Mesenchymal stem cell (in vitro differentiated cells and primary cell): ENCODE measurements around the gene IFNGR2.
"Not testable (repeated sequence)": the region's sequence is repeated elsewhere in the genome, so short reads cannot be mapped to it uniquely, and the experiment has no call there.

Experiments
- DNase-seq: peaks from one replicate; pipeline ENCODE4 v3.0.0-alpha.2; 2013
- H2AFZ ChIP-seq: one replicate; pipeline ENCODE4 v1.6.1; 2013; ENCODE audit warnings: low read depth, mild to moderate bottlenecking, control low read depth, inconsistent platforms, low read length, moderate library complexity
- H2AK5ac ChIP-seq: 2 replicates; pipeline ENCODE4 v1.6.1; 2013; ENCODE audit warnings: low read length, moderate library complexity, mild to moderate bottlenecking, inconsistent platforms; ENCODE audit not compliant: severe bottlenecking
- H2BK120ac ChIP-seq: one replicate; pipeline ENCODE4 v1.6.1; 2013; ENCODE audit warnings: low read depth, mild to moderate bottlenecking, inconsistent platforms, low read length, moderate library complexity
- H2BK12ac ChIP-seq, 2 experiments: one replicate each; pipeline ENCODE4 v1.6.1; 2013; ENCODE audit warnings: inconsistent platforms in 2 of 2, low read length in 2 of 2, mild to moderate bottlenecking in 2 of 2, moderate library complexity in 2 of 2, control low read depth in 1 of 2
- H2BK15ac ChIP-seq: one replicate; pipeline ENCODE4 v1.6.1; 2013; ENCODE audit warnings: mild to moderate bottlenecking, low read depth, inconsistent platforms; ENCODE audit not compliant: poor library complexity, severe bottlenecking
- H2BK5ac ChIP-seq: 2 replicates; pipeline ENCODE4 v1.6.1; 2013; ENCODE audit warnings: low read depth, mild to moderate bottlenecking, low read length, control low read depth, inconsistent platforms; ENCODE audit not compliant: poor library complexity, severe bottlenecking
- H3K14ac ChIP-seq, 2 experiments: one replicate each; pipeline ENCODE4 v1.6.1; 2013; ENCODE audit warnings: inconsistent platforms in 2 of 2, low read length in 2 of 2, control low read depth in 1 of 2, mild to moderate bottlenecking in 1 of 2, moderate library complexity in 1 of 2
- H3K18ac ChIP-seq, 2 experiments: one replicate each; pipeline ENCODE4 v1.6.1; 2013; ENCODE audit warnings: inconsistent platforms in 2 of 2, low read length in 2 of 2, control low read depth in 1 of 2, low read depth in 1 of 2, mild to moderate bottlenecking in 1 of 2
- H3K23ac ChIP-seq, 2 experiments: one replicate each; pipeline ENCODE4 v1.6.1; 2013; ENCODE audit warnings: inconsistent platforms in 2 of 2, low read length in 2 of 2, mild to moderate bottlenecking in 2 of 2, moderate library complexity in 2 of 2, control low read depth in 1 of 2
- H3K27ac ChIP-seq: 2 replicates; pipeline ENCODE4 v1.5.1; 2013; ENCODE audit warnings: mild to moderate bottlenecking, moderate library complexity, low read length, control low read depth, inconsistent platforms; ENCODE audit not compliant: poor library complexity, severe bottlenecking
- H3K27me3 ChIP-seq, 2 experiments: 2 replicates each; pipeline versions ENCODE4 v1.6.1 to v1.7.0; 2013; ENCODE audit warnings: low read length in 2 of 2, mild to moderate bottlenecking in 2 of 2, moderate library complexity in 2 of 2, control low read depth in 1 of 2, inconsistent platforms in 1 of 2; ENCODE audit not compliant: control insufficient read depth in 1 of 2, insufficient read depth in 1 of 2
- H3K36me3 ChIP-seq, 2 experiments: 2 replicates each; pipeline versions ENCODE4 v1.6.1 to v1.7.0; 2013; ENCODE audit warnings: low read length in 2 of 2, control low read depth in 1 of 2, inconsistent platforms in 1 of 2, low read depth in 1 of 2, mild to moderate bottlenecking in 1 of 2; ENCODE audit not compliant: insufficient read depth in 2 of 2, control insufficient read depth in 1 of 2
- H3K4ac ChIP-seq, 2 experiments: one replicate each; pipeline ENCODE4 v1.6.1; 2013; ENCODE audit warnings: inconsistent platforms in 2 of 2, low read length in 2 of 2, mild to moderate bottlenecking in 2 of 2, moderate library complexity in 2 of 2, control low read depth in 1 of 2, low read depth in 1 of 2
- H3K4me1 ChIP-seq: 2 replicates; pipeline ENCODE4 v1.6.1; 2013; ENCODE audit warnings: low read depth, low read length, control low read depth; ENCODE audit not compliant: control insufficient read depth, insufficient read depth
- H3K4me2 ChIP-seq: 2 replicates; pipeline ENCODE4 v1.6.1; 2013; ENCODE audit warnings: low read length, mild to moderate bottlenecking, inconsistent platforms; ENCODE audit not compliant: poor library complexity, severe bottlenecking
- H3K4me3 ChIP-seq, 2 experiments: 2 replicates each; pipeline versions ENCODE4 v1.5.1 to v1.7.0; 2013; ENCODE audit warnings: low read length in 2 of 2, mild to moderate bottlenecking in 2 of 2, control low read depth in 1 of 2, low read depth in 1 of 2; ENCODE audit not compliant: insufficient read depth in 1 of 2
- H3K79me1 ChIP-seq: replicated peaks from 2 replicates; pipeline ENCODE4 v1.6.1; 2013; ENCODE audit warnings: mild to moderate bottlenecking, control low read depth, low read length, inconsistent platforms; ENCODE audit not compliant: poor library complexity, severe bottlenecking
- H3K9ac ChIP-seq: 2 replicates; pipeline ENCODE4 v1.7.0; 2013; ENCODE audit warnings: mild to moderate bottlenecking, low read length, moderate library complexity
- H3K9me3 ChIP-seq: 2 replicates; pipeline ENCODE4 v1.7.0; 2013; ENCODE audit warnings: mild to moderate bottlenecking, low read length; ENCODE audit not compliant: control insufficient read depth
- H4K8ac ChIP-seq: one replicate; pipeline ENCODE4 v1.6.1; 2013; ENCODE audit warnings: inconsistent platforms, mild to moderate bottlenecking, low read length, moderate library complexity
- H4K91ac ChIP-seq: one replicate; pipeline ENCODE4 v1.6.1; 2013; ENCODE audit warnings: mild to moderate bottlenecking, low read length, inconsistent platforms
- WGBS: methylation state at CpG from one replicate; pipeline ENCODE4 v1.1.7; 2013; ENCODE audit warnings: mixed read lengths; 5-methylcytosine and 5-hydroxymethylcytosine counted together

IFNGR2 gene

GRCh38 chr21:33375101-33375644, 28.0 kb upstream of the IFNGR2 start:
- no peak overlapping the region for H2AK5ac ChIP-seq
- no peak overlapping the region for H2BK12ac ChIP-seq
- peaks cover 5% of the 10 kb centered on the region for H3K9me3 ChIP-seq
- peaks cover 0 to 11% of the 10 kb centered on the region in 2 experiments for H3K27me3 ChIP-seq
- H2BK5ac ChIP-seq: no peak overlapping the region
- H4K8ac ChIP-seq: no peak overlapping the region
- H3K23ac ChIP-seq: no peak overlapping the region
- no peak overlapping the region for H2BK120ac ChIP-seq
- no peaks in the 10 kb centered on the region for H3K79me1 ChIP-seq
- no peak overlapping the region for H3K14ac ChIP-seq
- no peak for DNase-seq
- WGBS: 74% methylated on average over 4 of the region's 5 CpGs
- peaks cover 2% of the 10 kb centered on the region for H3K4me1 ChIP-seq
- no peak overlapping the region for H3K4me2 ChIP-seq
- peak overlapping the region; percentile 3 for H3K9ac ChIP-seq
- peak overlapping the region in 1 of 2 experiments; percentile 16 for H3K4ac ChIP-seq
- H3K27ac ChIP-seq: no peak overlapping the region
- H3K18ac ChIP-seq: no peak overlapping the region
- no peak overlapping the region for H2BK15ac ChIP-seq
- no peak overlapping the region for H2AFZ ChIP-seq
- H4K91ac ChIP-seq: no peak overlapping the region
- H3K4me3 ChIP-seq: no peak overlapping the region
- H3K36me3 ChIP-seq: no peaks in the 10 kb centered on the region

- H3K14ac ChIP-seq: no peak overlapping the region
- no peak overlapping the region for H3K4ac ChIP-seq
- H3K4me2 ChIP-seq: no peak overlapping the region
- no peak overlapping the region for H3K18ac ChIP-seq
- no peaks in the 10 kb centered on the region for H3K9me3 ChIP-seq
- peak overlapping the region; percentile 13 for H4K8ac ChIP-seq
- DNase-seq: no peak
- H3K27me3 ChIP-seq: peaks cover 0 to 11% of the 10 kb centered on the region in 2 experiments
- no peak overlapping the region for H2AFZ ChIP-seq
- H3K27ac ChIP-seq: no peak overlapping the region
- WGBS: 92% methylated on average over 6 of the region's 6 CpGs
- H3K4me1 ChIP-seq: peaks cover 7% of the 10 kb centered on the region
- H3K36me3 ChIP-seq: no peaks in the 10 kb centered on the region
- no peak overlapping the region for H3K9ac ChIP-seq
- peak overlapping the region in 1 of 2 experiments; percentile 6 for H2BK12ac ChIP-seq
- H2AK5ac ChIP-seq: no peak overlapping the region
- H2BK120ac ChIP-seq: no peak overlapping the region
- no peak overlapping the region for H2BK5ac ChIP-seq
- H2BK15ac ChIP-seq: no peak overlapping the region
- H3K23ac ChIP-seq: no peak overlapping the region
- no peak overlapping the region for H3K4me3 ChIP-seq
- H4K91ac ChIP-seq: no peak overlapping the region
- no peaks in the 10 kb centered on the region for H3K79me1 ChIP-seq
Measured at GRCh38 chr21:33377221-33377920, 25.8 kb upstream of the IFNGR2 start.

- H2BK12ac ChIP-seq: peak overlapping the region in 1 of 2 experiments; percentile 42
- H3K23ac ChIP-seq: no peak overlapping the region
- no peak overlapping the region for H3K14ac ChIP-seq
- no peak overlapping the region for H3K4ac ChIP-seq
- H2BK5ac ChIP-seq: no peak overlapping the region
- H2BK120ac ChIP-seq: no peak overlapping the region
- H3K18ac ChIP-seq: no peak overlapping the region
- no peak overlapping the region for H2AK5ac ChIP-seq
- H3K36me3 ChIP-seq: no peaks in the 10 kb centered on the region
- DNase-seq: no peak
- H3K79me1 ChIP-seq: no peaks in the 10 kb centered on the region
- H2BK15ac ChIP-seq: no peak overlapping the region
- no peak overlapping the region for H4K8ac ChIP-seq
- H3K27ac ChIP-seq: no peak overlapping the region
- H3K4me1 ChIP-seq: peaks cover 14% of the 10 kb centered on the region
- no peaks in the 10 kb centered on the region for H3K9me3 ChIP-seq
- no peak overlapping the region for H3K4me2 ChIP-seq
- peaks cover 0 to 11% of the 10 kb centered on the region in 2 experiments for H3K27me3 ChIP-seq
- no peak overlapping the region for H4K91ac ChIP-seq
- H3K9ac ChIP-seq: no peak overlapping the region
- 91% methylated on average over 9 of the region's 9 CpGs for WGBS
- H3K4me3 ChIP-seq: no peak overlapping the region
- no peak overlapping the region for H2AFZ ChIP-seq
Measured at GRCh38 chr21:33378081-33378480, 25.1 kb upstream of the IFNGR2 start.

- not testable (repeated sequence) for H3K36me3 ChIP-seq, H4K8ac ChIP-seq
- 18% methylated on average over 1 of the region's 1 CpG for WGBS
Measured at GRCh38 chr21:33379934-33380333, 23.3 kb upstream of the IFNGR2 start.

More at GRCh38 chr21:33379934-33380333, 23.3 kb upstream of the IFNGR2 start:
- H3K4ac ChIP-seq, H2BK15ac ChIP-seq, H2AFZ ChIP-seq, H2AK5ac ChIP-seq, H3K23ac ChIP-seq, H2BK120ac ChIP-seq, H3K18ac ChIP-seq, H3K27ac ChIP-seq, H2BK5ac ChIP-seq, H3K79me1 ChIP-seq, H3K9me3 ChIP-seq, H3K14ac ChIP-seq, H3K4me2 ChIP-seq, H3K4me3 ChIP-seq, H4K91ac ChIP-seq, H2BK12ac ChIP-seq: not testable (repeated sequence)
- Histone ChIP-seq H3K27me3 (peaks cover 0 to 11% of the 10 kb centered on the region in 2 experiments), H3K9ac (peak overlapping the region; percentile 69), H3K4me1 (peaks cover 18% of the 10 kb centered on the region)
- DNase-seq: peak; percentile 87
